GM12864 (cell line): ENCODE measurements around the gene NXPE2.

Source experiments
- DNase-seq: peaks from one replicate; pipeline ENCODE4 v3.0.0-alpha.2; 2011; ENCODE audit warnings: low read depth
- H3K4me3 ChIP-seq: 2 replicates; pipeline ENCODE4 v1.5.1; 2011; ENCODE audit warnings: mild to moderate bottlenecking, low read depth, low read length, control low read depth
- CTCF ChIP-seq: IDR thresholded peaks from 2 replicates; pipeline ENCODE4 v1.5.1; 2011; ENCODE audit warnings: low read depth, mild to moderate bottlenecking, moderate library complexity, low read length, control low read depth, inconsistent platforms; ENCODE audit errors: missing control alignments

The NXPE2 gene

DNA sequence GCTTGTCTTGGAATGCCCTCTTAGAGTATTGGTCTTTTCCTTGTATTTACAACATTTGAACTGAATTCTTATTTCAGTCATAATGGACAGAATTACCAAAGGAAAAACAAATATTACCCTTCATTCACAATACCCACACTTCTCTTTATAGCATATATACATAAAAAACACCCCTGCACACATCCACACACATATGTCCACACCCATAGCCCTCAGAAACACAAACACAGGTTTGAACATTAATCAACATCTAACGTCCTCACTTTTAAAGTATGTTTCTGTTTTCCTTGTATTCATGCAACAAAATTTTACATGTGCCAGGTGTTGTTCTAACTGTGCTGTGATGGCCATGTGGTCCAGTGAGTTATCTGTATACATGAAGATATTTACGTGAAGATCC, 11.6 kb upstream of the NXPE2 start:
- DNase-seq: no peak
- H3K4me3 ChIP-seq: no peak overlapping the region
- no peak for TF ChIP-seq CTCF

GRCh38 chr11:114668109-114668508, 10.2 kb upstream of the NXPE2 start:
- DNase-seq: no peak
- H3K4me3 ChIP-seq: no peak overlapping the region
- TF ChIP-seq CTCF: no peak

- no peak for DNase-seq
- no peak overlapping the region for H3K4me3 ChIP-seq
- TF ChIP-seq CTCF: no peak
These were observed 4.7 kb upstream of the NXPE2 start for GRCh38 chr11:114673661-114674060.

DNA sequence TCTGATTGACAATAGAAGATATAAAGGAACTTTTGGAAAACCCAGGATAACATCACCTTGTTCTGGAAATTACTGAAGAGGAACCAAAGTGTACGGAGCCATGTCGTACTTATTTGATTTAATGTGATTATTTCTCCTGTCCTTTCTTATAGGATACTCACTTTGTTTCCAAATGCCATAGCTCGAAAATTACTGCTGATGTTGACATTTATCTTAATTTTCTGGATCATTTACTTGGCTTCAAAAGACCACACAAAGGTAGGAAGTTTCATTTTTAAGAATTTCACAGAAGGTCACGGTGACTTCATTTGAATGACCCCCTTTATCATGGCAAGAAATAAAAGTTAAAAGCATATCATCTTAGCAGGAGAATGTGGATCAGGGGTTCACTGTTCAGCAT, 1.2 kb downstream of the NXPE2 start:
- no peak for TF ChIP-seq CTCF
- no peak for DNase-seq
- H3K4me3 ChIP-seq: no peak overlapping the region

DNA sequence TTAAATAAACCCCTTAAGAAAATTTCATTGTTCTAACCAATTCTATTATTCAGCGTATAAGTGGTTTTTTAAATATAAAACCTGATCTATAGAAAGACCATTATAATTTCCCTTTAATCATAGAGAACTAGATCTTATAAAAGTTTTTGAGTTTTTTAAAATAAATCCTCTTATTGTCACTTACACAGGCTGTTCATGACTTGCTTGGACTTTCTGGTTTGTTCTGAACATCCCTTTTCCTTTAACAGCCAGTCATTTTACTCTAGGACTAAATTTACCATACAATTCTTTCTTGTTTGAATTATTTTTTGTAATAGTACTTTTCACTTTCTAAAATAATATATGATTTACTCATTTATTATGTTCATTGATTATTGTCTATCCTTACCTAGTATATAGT, 4.7 kb downstream of the NXPE2 start:
- no peak for TF ChIP-seq CTCF
- H3K4me3 ChIP-seq: no peak overlapping the region
- no peak for DNase-seq

DNA sequence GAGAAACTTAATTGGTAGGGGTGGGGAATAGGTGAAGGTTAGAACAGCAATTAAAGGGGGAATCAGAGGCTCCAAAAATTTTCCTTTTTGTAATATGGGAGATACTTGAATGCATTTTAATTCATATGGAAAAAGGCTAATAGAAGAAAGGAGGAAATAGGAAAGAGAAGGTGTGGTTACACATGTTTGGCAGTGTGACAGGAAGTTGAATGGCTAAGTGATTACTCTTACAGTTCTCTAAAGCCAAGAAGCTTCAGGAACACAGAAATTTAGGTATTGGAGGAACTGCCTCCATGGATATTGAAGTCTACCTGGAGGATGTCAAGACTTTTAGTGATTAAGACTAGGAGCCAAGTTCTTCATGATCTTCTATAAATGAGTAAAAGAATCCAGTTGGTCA, 6.3 kb downstream of the NXPE2 start:
- no peak overlapping the region for H3K4me3 ChIP-seq
- no peak for DNase-seq
- no peak for TF ChIP-seq CTCF

- TF ChIP-seq CTCF: no peak
- no peak for DNase-seq
- no peak overlapping the region for H3K4me3 ChIP-seq
These were observed 6.8 kb downstream of the NXPE2 start for GRCh38 chr11:114685097-114685496.
